T-cell (primary cell): ENCODE results near the gene PGAM2. TPM values are rescaled to one million over a fixed set of nuclear protein-coding genes. Genes with fewer than 3 reads are reported as not detected.

Experiments used
- ATAC-seq, 4 experiments: fragments of 200-7000 bp in 3 of 4; fragments of 150-1000 bp in 1 of 4; cut with Tn5 transposase; replicated peaks in 1 of 4; 1 replicate in 3 of 4; 2 replicates in 1 of 4; pipeline ENCODE4 v1.10.0; 2021; ENCODE audit warnings: moderate library complexity in 3 of 4, mild to moderate bottlenecking in 2 of 4, moderate number of reproducible peaks in 1 of 4
- CTCF ChIA-PET, 2 donors: fragments of 300-600 bp; sonication (Branson Sonifier 250); formaldehyde crosslinking; loops; one replicate each; lab custom pipeline; 2022; ENCODE audit warnings: antibody characterized with exemption in 2 of 2; lab: Charles Lee
- POLR2A ChIA-PET, 2 donors: fragments of 300-600 bp; sonication (Branson Sonifier 250); formaldehyde crosslinking; loops; one replicate each; lab custom pipeline; 2022; ENCODE audit warnings: antibody characterized with exemption in 2 of 2; lab: Charles Lee
- DNase-seq, 35 experiments: peaks; one replicate each; pipeline versions ENCODE4 v3.0.0 to v3.0.0-alpha.2; 2013 to 2023
- H3K27ac ChIP-seq: one replicate; pipeline ENCODE4 v1.5.1; 2013; ENCODE audit warnings: low read length
- H3K27me3 ChIP-seq, 2 experiments: replicated peaks in 1 of 2; 1 replicate in 1 of 2; 2 replicates in 1 of 2; pipeline versions ENCODE4 v1.6.1 to v1.7.0; 2013; ENCODE audit warnings: low read length in 1 of 2, mixed read lengths in 1 of 2; ENCODE audit not compliant: control insufficient read depth in 2 of 2, insufficient read depth in 2 of 2; ENCODE audit errors: extremely low read depth in 1 of 2
- H3K36me3 ChIP-seq, 2 donors: 1 replicate in 1 of 2; 2 replicates in 1 of 2; pipeline versions ENCODE4 v1.6.1 to v1.7.0; 2013; ENCODE audit warnings: low read length in 1 of 2; ENCODE audit not compliant: control insufficient read depth in 2 of 2, insufficient read depth in 1 of 2; ENCODE audit errors: extremely low read depth in 1 of 2
- H3K4me1 ChIP-seq, 2 experiments: 1 replicate in 1 of 2; 2 replicates in 1 of 2; pipeline versions ENCODE4 v1.6.1 to v1.7.0; 2013; ENCODE audit warnings: low read length in 2 of 2, mixed read lengths in 1 of 2; ENCODE audit not compliant: insufficient read depth in 2 of 2, control insufficient read depth in 1 of 2; ENCODE audit errors: extremely low read depth in 1 of 2
- H3K4me3 ChIP-seq, 2 donors: 1 replicate in 1 of 2; 2 replicates in 1 of 2; pipeline versions ENCODE4 v1.5.1 to v1.7.0; 2013; ENCODE audit warnings: mild to moderate bottlenecking in 2 of 2, low read length in 1 of 2, moderate library complexity in 1 of 2; ENCODE audit not compliant: control insufficient read depth in 1 of 2; ENCODE audit errors: extremely low read depth in 1 of 2
- H3K9me3 ChIP-seq: 2 replicates; pipeline ENCODE4 v1.7.0; 2013
- H3K27ac Mint-ChIP-seq, 2 donors: one replicate each; pipeline ENCODE4 v1.8.0; 2020 to 2021; ENCODE audit warnings: mild to moderate bottlenecking in 2 of 2, mixed read lengths in 2 of 2
- H3K27me3 Mint-ChIP-seq, 2 donors: one replicate each; pipeline ENCODE4 v1.8.0; 2021 to 2022; ENCODE audit warnings: mixed read lengths in 2 of 2
- H3K36me3 Mint-ChIP-seq: one replicate; pipeline ENCODE4 v1.8.0; 2021; ENCODE audit warnings: mixed read lengths
- H3K4me1 Mint-ChIP-seq, 3 donors: one replicate each; pipeline ENCODE4 v1.8.0; 2020 to 2022; ENCODE audit warnings: mixed read lengths in 3 of 3, mild to moderate bottlenecking in 1 of 3
- H3K4me3 Mint-ChIP-seq, 3 donors: one replicate each; pipeline ENCODE4 v1.8.0; 2020 to 2022; ENCODE audit warnings: mild to moderate bottlenecking in 3 of 3, mixed read lengths in 3 of 3, moderate library complexity in 3 of 3
- H3K9me3 Mint-ChIP-seq, 3 donors: one replicate each; pipeline ENCODE4 v1.8.0; 2020 to 2022; ENCODE audit warnings: mixed read lengths in 3 of 3
- WGBS: methylation state at CpG from one replicate; pipeline ENCODE4 v1.1.5; 2013; ENCODE audit warnings: missing lambda C conversion rate; ENCODE audit not compliant: insufficient coverage; 5-methylcytosine and 5-hydroxymethylcytosine counted together
- total RNA-seq, 35 experiments: library from RNA in 6 of 35; stranded (reverse) in 6 of 35; fragments of 120-200 nt in 1 of 35; gene quantifications; one replicate each; pipeline versions ENCODE4 v1.2.1 to v1.2.4 and lab custom pipeline; 2013 to 2026

PGAM2 gene
- total RNA-seq, 5 donors from 2014 or later (not counting 1 experiment from before 2014, with no cell fraction given), result 1.1 to 2.9 (median 1.7) TPM

DNA sequence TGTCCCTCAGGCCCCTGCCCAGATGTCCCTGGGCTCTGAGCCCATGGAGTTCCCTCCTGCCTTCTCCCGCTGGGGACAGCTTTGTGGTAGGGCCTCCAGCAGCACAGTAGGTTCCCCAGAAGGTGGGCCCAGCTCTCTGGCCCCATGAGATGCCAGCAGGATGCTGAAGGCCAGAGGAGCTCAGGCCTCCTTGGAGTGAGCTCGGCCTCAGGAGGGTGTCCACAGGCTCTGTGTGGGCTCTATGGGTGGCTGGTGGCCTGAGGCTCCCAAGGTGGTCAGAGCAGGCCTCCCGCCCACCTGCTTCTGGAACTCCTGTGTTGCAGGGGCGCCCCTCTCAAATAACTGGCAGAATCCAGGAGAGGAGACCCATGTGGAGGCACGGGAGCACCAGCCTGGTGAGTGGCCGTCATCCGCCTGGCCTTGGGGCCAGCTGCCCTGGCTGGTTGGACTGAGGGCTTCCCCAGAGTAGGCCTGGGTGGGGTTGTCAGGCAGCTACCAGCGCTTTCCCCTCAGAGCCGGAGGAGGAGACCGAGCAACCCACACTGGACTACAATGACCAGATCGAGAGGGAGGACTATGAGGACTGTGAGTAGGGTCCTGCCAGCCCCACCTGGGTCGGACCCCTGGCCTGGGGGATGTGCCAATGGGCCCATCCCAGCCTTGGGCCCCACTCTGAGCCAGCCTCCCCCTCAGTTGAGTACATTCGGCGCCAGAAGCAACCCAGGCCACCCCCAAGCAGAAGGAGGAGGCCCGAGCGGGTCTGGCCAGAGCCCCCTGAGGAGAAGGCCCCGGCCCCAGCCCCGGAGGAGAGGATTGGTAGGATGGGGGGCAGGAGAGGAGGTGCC is 42.0 kb upstream of the PGAM2 start:
- H3K4me1 Mint-ChIP-seq, result peaks cover 14 to 22% (median 18%) of the 10 kb centered on the region in 3 donors
- WGBS, result 75% methylated on average over 6 of the region's 18 CpGs
- Histone ChIP-seq H3K4me1 (peaks cover 5 to 22% of the 10 kb centered on the region in 2 experiments), H3K27me3 (peaks cover 0 to 52% of the 10 kb centered on the region in 2 experiments), H3K9me3 (no peaks in the 10 kb centered on the region), H3K36me3 (peaks cover 2 to 17% of the 10 kb centered on the region in 2 donors), H3K27ac (no peak overlapping the region), H3K4me3 (no peak overlapping the region)
- DNase-seq, result no peak
- peaks cover 0 to 27% of the 10 kb centered on the region in 2 donors for H3K27me3 Mint-ChIP-seq
- no peaks in the 10 kb centered on the region for H3K9me3 Mint-ChIP-seq
- POLR2A ChIA-PET, result interaction anchor here in 1 of 2 donors (0.6 kb wide), 1 partner anchor 32 kb away, joined by 4 read pairs; no protein-coding TSS in a partner anchor
- CTCF ChIA-PET, result no interaction called here
- no peaks in the 10 kb centered on the region for H3K36me3 Mint-ChIP-seq
- no peak overlapping the region for H3K4me3 Mint-ChIP-seq
- ATAC-seq, result no peak
- H3K27ac Mint-ChIP-seq, result no peak overlapping the region

DNA sequence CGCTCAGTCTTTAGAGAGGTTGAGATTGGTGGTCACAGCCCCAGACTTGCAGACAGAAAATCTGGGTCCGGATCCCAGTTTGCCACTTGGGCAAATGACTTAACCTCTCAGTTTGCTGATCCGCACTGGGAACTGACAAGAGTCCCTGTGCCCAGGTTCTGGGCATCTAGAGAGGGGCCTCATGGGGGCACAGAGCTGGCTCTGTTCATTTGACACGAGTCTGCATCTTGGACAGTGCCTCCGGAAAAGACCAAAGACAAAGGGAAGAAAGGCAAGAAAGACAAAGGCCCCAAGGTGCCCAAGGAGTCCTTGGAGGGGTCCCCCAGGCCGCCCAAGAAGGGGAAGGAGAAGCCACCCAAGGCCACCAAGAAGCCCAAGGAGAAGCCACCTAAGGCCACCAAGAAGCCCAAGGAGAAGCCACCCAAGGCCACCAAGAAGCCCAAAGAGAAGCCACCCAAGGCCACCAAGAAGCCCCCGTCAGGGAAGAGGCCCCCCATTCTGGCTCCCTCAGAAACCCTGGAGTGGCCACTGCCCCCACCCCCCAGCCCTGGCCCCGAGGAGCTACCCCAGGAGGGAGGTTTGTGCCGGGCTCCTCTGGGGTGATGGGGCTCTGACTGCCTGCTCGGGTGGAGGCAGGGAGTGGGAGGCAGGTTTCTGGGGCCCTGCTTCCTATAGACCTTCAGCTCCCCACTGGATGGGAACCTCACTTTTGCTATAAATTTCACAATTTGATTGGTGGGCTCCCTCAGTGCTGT is 41.1 kb upstream of the PGAM2 start:
- 64% methylated on average over 5 of the region's 10 CpGs for WGBS
- CTCF ChIA-PET, result interaction anchor here in 1 of 2 donors (0.6 kb wide), 1 partner anchor 16 kb away, joined by 3 read pairs; no protein-coding TSS in a partner anchor
- Mint-ChIP-seq H3K27ac (peak overlapping the region; percentile 74 to 84), H3K27me3 (peaks cover 0 to 30% of the 10 kb centered on the region in 2 donors), H3K36me3 (no peaks in the 10 kb centered on the region), H3K9me3 (no peaks in the 10 kb centered on the region), H3K4me1 (peaks cover 14 to 22% (median 18%) of the 10 kb centered on the region in 3 donors), H3K4me3 (peak overlapping the region in 1 of 3 donors; percentile 79)
- Histone ChIP-seq H3K4me3 (no peak overlapping the region), H3K4me1 (peaks cover 5 to 22% of the 10 kb centered on the region in 2 experiments), H3K9me3 (no peaks in the 10 kb centered on the region), H3K27me3 (peaks cover 0 to 54% of the 10 kb centered on the region in 2 experiments), H3K36me3 (peaks cover 2 to 13% of the 10 kb centered on the region in 2 donors), H3K27ac (no peak overlapping the region)
- ATAC-seq (no peak), DNase-seq (no peak)
- POLR2A ChIA-PET, result interaction anchor here in 1 of 2 donors (0.6 kb wide), 1 partner anchor 31 kb away, joined by 4 read pairs; no protein-coding TSS in a partner anchor

DNA sequence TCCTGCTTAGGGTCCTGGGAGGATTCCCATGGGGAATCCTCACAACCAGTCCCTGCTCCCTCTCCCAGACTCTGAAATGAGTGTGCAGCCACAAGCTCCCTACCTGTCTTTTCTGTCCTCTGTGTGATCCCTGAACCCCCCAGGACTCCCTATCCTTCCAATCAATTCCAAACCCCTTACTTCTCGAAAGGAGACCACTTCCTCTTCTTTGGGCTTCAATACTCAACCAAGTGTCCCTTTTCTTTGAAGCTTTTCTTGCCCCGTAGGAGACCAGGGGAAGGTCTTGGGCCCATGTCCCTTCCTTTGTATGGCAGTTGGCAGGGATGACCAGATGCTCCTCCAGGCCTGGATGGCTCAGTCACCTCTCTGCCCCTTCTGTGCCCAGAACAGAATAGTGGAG is 40.5 kb upstream of the PGAM2 start:
- Mint-ChIP-seq H3K27ac (peak overlapping the region; percentile 74 to 84), H3K9me3 (no peaks in the 10 kb centered on the region), H3K4me1 (peaks cover 14 to 22% (median 18%) of the 10 kb centered on the region in 3 donors), H3K36me3 (no peaks in the 10 kb centered on the region), H3K27me3 (peaks cover 0 to 30% of the 10 kb centered on the region in 2 donors), H3K4me3 (peak overlapping the region; percentile 71 to 79 (median 77))
- WGBS, result 67% methylated on average over 1 of the region's 2 CpGs
- ATAC-seq, result no peak
- CTCF ChIA-PET, result interaction anchor here in 1 of 2 donors (0.6 kb wide), 1 partner anchor 17 kb away, joined by 3 read pairs; no protein-coding TSS in a partner anchor
- POLR2A ChIA-PET, result no interaction called here
- DNase-seq, result no peak
- Histone ChIP-seq H3K9me3 (no peaks in the 10 kb centered on the region), H3K4me1 (peaks cover 5 to 22% of the 10 kb centered on the region in 2 experiments), H3K36me3 (peaks cover 2 to 8% of the 10 kb centered on the region in 2 donors), H3K27me3 (peaks cover 0 to 59% of the 10 kb centered on the region in 2 experiments), H3K27ac (no peak overlapping the region), H3K4me3 (no peak overlapping the region)

DNA sequence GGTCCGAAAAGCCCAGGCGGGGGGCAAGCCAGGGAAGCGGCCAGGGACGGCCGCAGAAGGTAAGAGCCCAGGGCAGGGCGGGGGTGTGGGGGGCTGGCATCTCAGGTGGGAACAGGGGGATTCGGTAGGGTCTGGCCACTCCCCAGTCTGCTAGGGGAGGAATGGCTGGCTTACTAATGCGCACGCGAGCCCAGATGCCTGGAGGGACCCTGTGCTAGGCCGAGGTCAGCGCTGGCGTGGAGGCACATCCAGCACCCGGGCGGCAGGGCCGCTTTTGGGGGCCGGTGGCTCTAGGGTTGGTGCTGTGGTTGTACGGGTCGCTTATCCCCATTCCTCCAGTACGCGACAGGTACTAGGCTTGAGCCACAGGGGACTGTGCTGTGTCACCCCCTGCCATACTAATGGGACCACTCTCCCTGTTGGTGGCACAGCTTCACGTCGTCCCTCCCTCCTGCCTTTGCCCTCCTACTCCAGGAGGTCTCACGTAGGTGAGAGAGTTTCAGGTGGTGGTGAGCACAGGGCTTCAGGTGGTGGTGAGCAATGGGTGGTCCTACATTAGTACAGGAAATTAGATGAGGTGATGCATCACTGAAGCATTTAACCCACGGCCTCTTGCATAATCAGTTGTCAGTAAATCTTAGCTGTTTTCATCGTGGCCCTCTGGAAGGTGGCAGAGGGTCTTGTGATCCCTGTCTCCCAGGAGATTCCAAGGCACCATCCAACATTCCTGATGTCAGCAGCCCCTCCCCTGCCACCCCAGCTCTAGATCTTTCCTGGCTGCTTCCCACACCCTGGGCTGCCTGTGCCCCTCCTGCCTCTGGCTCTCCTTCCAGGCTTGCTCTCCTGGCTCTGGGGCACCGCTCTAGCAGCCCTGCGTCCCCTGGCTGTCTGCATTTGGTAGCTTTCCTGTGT is 39.7 kb upstream of the PGAM2 start:
- H3K4me3 Mint-ChIP-seq, result peak overlapping the region; percentile 71 to 79 (median 77)
- Histone ChIP-seq H3K27ac (no peak overlapping the region), H3K36me3 (peaks cover 2 to 8% of the 10 kb centered on the region in 2 donors), H3K4me3 (peak overlapping the region; percentile 45 to 57), H3K27me3 (peaks cover 0 to 59% of the 10 kb centered on the region in 2 experiments), H3K4me1 (peaks cover 5 to 22% of the 10 kb centered on the region in 2 experiments), H3K9me3 (no peaks in the 10 kb centered on the region)
- no peaks in the 10 kb centered on the region for H3K9me3 Mint-ChIP-seq
- ChIA-PET POLR2A (no interaction called here), CTCF (interaction anchor here in 1 of 2 donors (0.6 to 0.7 kb wide), 4 partner anchors 20 to 1295 kb away, joined by 3 to 4 read pairs (median 4); no protein-coding TSS in a partner anchor)
- H3K4me1 Mint-ChIP-seq, result peaks cover 14 to 22% (median 18%) of the 10 kb centered on the region in 3 donors
- peaks cover 0 to 30% of the 10 kb centered on the region in 2 donors for H3K27me3 Mint-ChIP-seq
- peak overlapping the region; percentile 74 to 84 for H3K27ac Mint-ChIP-seq
- DNase-seq (peak in 1 of 35 experiments; percentile 12), ATAC-seq (peak; percentile 18 to 39 (median 20))
- 37% methylated on average over 8 of the region's 28 CpGs for WGBS
- no peaks in the 10 kb centered on the region for H3K36me3 Mint-ChIP-seq

DNA sequence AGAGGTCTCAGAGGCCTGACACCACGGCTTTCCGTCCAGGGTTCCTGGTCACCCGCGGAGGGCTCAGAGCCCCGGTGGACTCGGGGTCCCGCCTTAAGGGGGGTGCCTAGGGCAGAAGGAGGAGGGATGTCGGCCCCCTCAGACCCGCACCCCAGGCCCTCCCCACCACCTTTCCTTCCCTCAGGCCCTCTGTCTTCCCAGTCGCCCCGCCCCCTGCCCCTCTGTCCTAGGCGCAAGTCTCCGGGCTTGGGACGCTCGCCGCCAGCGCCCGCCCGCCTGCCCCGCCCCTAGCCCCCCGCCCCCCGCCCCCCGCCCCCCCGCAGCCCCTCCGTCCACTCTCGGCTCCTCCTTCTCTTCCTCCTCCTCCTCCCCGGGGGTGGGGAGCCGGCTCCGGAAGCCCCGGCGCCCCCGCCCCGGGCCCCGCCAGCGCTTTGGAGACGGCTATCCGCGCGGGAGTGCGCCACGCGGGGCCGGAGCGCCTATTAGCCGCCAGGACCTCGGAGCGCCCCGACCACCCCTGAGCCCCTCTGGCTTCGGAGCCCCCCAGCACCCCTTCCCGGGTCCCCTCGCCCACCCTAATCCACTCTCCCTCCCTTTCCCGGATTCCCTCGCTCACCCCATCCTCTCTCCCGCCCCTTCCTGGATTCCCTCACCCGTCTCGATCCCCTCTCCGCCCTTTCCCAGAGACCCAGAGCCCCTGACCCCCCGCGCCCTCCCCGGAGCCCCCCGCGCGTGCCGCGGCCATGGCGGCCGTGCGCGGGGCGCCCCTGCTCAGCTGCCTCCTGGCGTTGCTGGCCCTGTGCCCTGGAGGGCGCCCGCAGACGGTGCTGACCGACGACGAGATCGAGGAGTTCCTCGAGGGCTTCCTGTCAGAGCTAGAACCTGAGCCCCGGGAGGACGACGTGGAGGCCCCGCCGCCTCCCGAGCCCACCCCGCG is 38.8 kb upstream of the PGAM2 start, which contains the start of gene AEBP1:
TSS of gene AEBP1 (plus strand) at position 423 of the 937 bp plus-strand sequence. CDS start at position 744, 321 bp downstream.
- H3K4me3 Mint-ChIP-seq, result peak within 1 kb of the TSS; percentile 71 to 79 (median 77)
- Histone ChIP-seq H3K27ac (no peak within 1 kb of the TSS), H3K4me3 (peak within 1 kb of the TSS; percentile 45 to 57), H3K36me3 (peaks cover 0 to 6% of the 10 kb centered on the region in 2 donors), H3K9me3 (no peaks in the 10 kb centered on the region), H3K27me3 (peaks cover 0 to 59% of the 10 kb centered on the region in 2 experiments), H3K4me1 (peaks cover 5 to 22% of the 10 kb centered on the region in 2 experiments)
- H3K9me3 Mint-ChIP-seq, result no peaks in the 10 kb centered on the region
- ChIA-PET POLR2A (no interaction called here), CTCF (interaction anchor here in 1 of 2 donors (0.6 to 0.7 kb wide), 4 partner anchors 19 to 1296 kb away, joined by 3 to 4 read pairs (median 4); no protein-coding TSS in a partner anchor)
- peak within 1 kb of the TSS; percentile 36 to 74 for H3K27ac Mint-ChIP-seq
- H3K36me3 Mint-ChIP-seq, result no peaks in the 10 kb centered on the region
- WGBS, result under 1% methylated on average over 49 of the region's 87 CpGs
- ATAC-seq (peak; percentile 61 to 75 (median 70)), DNase-seq (peak in 12 of 35 experiments; percentile 11 to 46 (median 26))
- peaks cover 0 to 30% of the 10 kb centered on the region in 2 donors for H3K27me3 Mint-ChIP-seq
- H3K4me1 Mint-ChIP-seq, result peaks cover 14 to 22% (median 18%) of the 10 kb centered on the region in 3 donors
